Ovary (tissue), 9 donors: ENCODE results near the gene NOS1. TPM values are rescaled to one million over a fixed set of nuclear protein-coding genes. Genes with fewer than 3 reads are reported as not detected.

Experiments used
- DNase-seq, 5 donors: peaks; one replicate each; pipeline ENCODE4 v3.0.0-alpha.2; 2019 to 2020
- H3K27ac ChIP-seq, 2 donors: fragments of 200-600 bp; one replicate each; pipeline versions ENCODE4 v1.5.1 to v1.8.0; 2019 to 2022
- H3K27me3 ChIP-seq: fragments of 200-600 bp; one replicate; pipeline ENCODE4 v1.8.0; 2022
- H3K36me3 ChIP-seq: fragments of 200-600 bp; sonication (generic); one replicate; pipeline ENCODE4 v1.5.1; 2019
- H3K4me1 ChIP-seq: one replicate; pipeline ENCODE4 v1.8.1; 2013; ENCODE audit warnings: mild to moderate bottlenecking, moderate library complexity; ENCODE audit not compliant: insufficient read depth
- H3K4me3 ChIP-seq: fragments of 200-600 bp; sonication (generic); one replicate; pipeline ENCODE4 v1.5.1; 2017
- H3K9me3 ChIP-seq, 2 donors: fragments of 200-600 bp in 1 of 2; sonication (generic) in 1 of 2; one replicate each; pipeline versions ENCODE4 v1.5.1 to v1.8.1; 2013 to 2019; ENCODE audit warnings: mild to moderate bottlenecking in 1 of 2, moderate library complexity in 1 of 2
- CTCF ChIP-seq, 3 donors: fragments of 450-650 bp in 2 of 3; fragments of 200-600 bp in 1 of 3; IDR thresholded peaks; one replicate each; pipeline versions ENCODE4 v1.5.1 to v1.8.0; 2016 to 2022; ENCODE audit warnings: antibody characterized with exemption in 3 of 3, mild to moderate bottlenecking in 1 of 3
- EP300 ChIP-seq: sonication (generic); formaldehyde crosslinking; IDR thresholded peaks from one replicate; pipeline ENCODE4 v1.6.1; 2017; ENCODE audit warnings: antibody characterized with exemption
- POLR2A ChIP-seq: fragments of 450-650 bp; IDR thresholded peaks from one replicate; pipeline ENCODE4 v1.6.1; 2017; ENCODE audit warnings: antibody characterized with exemption, mild to moderate bottlenecking, moderate library complexity
- WGBS, 3 donors: extraction: QIAGEN DNeasy Blood & Tissue Kit in 1 of 3; methylation state at CpG; one replicate each; pipeline versions ENCODE4 v1.1.5 to v1.1.7; 2013 to 2017; 5-methylcytosine and 5-hydroxymethylcytosine counted together
- intact Hi-C, 4 donors: fragments of 100-400 bp; cut with DNase I; formaldehyde crosslinking; loops; one replicate each; pipeline versions ENCODE4 v1.11.0 to v1.15.1; 2022 to 2023
- polyA plus RNA-seq, 2 donors: library from polyadenylated mRNA; stranded (reverse); fragments of 200-250 nt in 1 of 2; fragments of 350-450 nt in 1 of 2; fragmentation: Illumina TruSeq in 1 of 2; extraction: RNeasy Lipid Tissue Mini Kit (QIAGEN cat#74804) in 1 of 2; gene quantifications; one replicate each; pipeline ENCODE4 v1.2.3, GENCODE V29; 2013 to 2014
- total RNA-seq, 7 donors: library from RNA; depleted of rRNA in 2 of 7; stranded (reverse); fragments of >200 nt in 2 of 7; fragmentation: NEBNext Ultra II Directional in 3 of 7; extraction: Animal tissue kit (Norgen Biotek cat#: 25700) in 3 of 7; gene quantifications; one replicate each; pipeline versions ENCODE4 v1.1.0 to v1.2.4, GENCODE V29; 2016 to 2023
- donor health status: DM: no; HTN: no; CAD: no; lungs with moderate emphysema.
- donor health status: DM: no; HTN: no; CAD: no.
- donor health status: Bipolar disorder and iron deficiency.
- donor health status: DM: yes; HTN: yes; CAD: no.
- donor health status: DM: no; HTN: no; CAD: no.
- donor health status: DM: yes; HTN: yes; CAD: no.

The NOS1 gene
- total and polyA plus RNA-seq, 9 donors, result 0.05 to 0.48 (median 0.22) TPM

- no peaks in the 10 kb centered on the region for H3K27me3 ChIP-seq
- no peak overlapping the region for H3K4me3 ChIP-seq
- no peaks in the 10 kb centered on the region for H3K36me3 ChIP-seq
- WGBS, 3 donors, result 62 to 71% (median 69%) methylated on average over 5 of the region's 5 CpGs
- no peak for DNase-seq
- no peaks in the 10 kb centered on the region for H3K9me3 ChIP-seq
- no peak for TF ChIP-seq POLR2A
- TF ChIP-seq CTCF (IDR thresholded peaks at IDR 0.05), result no peak
- TF ChIP-seq EP300, result no peak
- no peaks in the 10 kb centered on the region for H3K4me1 ChIP-seq
- H3K27ac ChIP-seq, result no peak overlapping the region
- intact Hi-C loops, result loop anchor here in 1 of 4 donors (5.0 kb wide), 1 partner anchor 616 kb away; no protein-coding TSS in a partner anchor
Observed at GRCh38 chr12:117216686-117217085, 144.7 kb downstream of the NOS1 start.

- Histone ChIP-seq H3K4me1 (no peaks in the 10 kb centered on the region), H3K4me3 (no peak overlapping the region), H3K27ac (no peak overlapping the region), H3K36me3 (no peaks in the 10 kb centered on the region), H3K9me3 (no peaks in the 10 kb centered on the region), H3K27me3 (no peaks in the 10 kb centered on the region)
- DNase-seq, result no peak
- TF ChIP-seq EP300, result no peak
- no peak for TF ChIP-seq POLR2A
- TF ChIP-seq CTCF (IDR thresholded peaks at IDR 0.05), result no peak
- 69 to 81% (median 75%) methylated on average over 10 of the region's 10 CpGs for WGBS, 3 donors
- intact Hi-C loops, result loop anchor here (5.0 kb wide), 2 partner anchors 618 to 623 kb away; no protein-coding TSS in a partner anchor
Observed at GRCh38 chr12:117214797-117215196, 146.6 kb downstream of the NOS1 start.

- no peak for DNase-seq
- H3K9me3 ChIP-seq, result no peaks in the 10 kb centered on the region
- TF ChIP-seq POLR2A, result no peak
- no peak for TF ChIP-seq EP300
- TF ChIP-seq CTCF (IDR thresholded peaks at IDR 0.05), result no peak
- no peak overlapping the region for H3K27ac ChIP-seq
- no peaks in the 10 kb centered on the region for H3K36me3 ChIP-seq
- WGBS, 3 donors, result 17 to 27% (median 20%) methylated on average over 2 of the region's 2 CpGs
- H3K4me3 ChIP-seq, result no peak overlapping the region
- no peaks in the 10 kb centered on the region for H3K4me1 ChIP-seq
- intact Hi-C loops, result loop anchor here in 3 of 4 donors (5.0 kb wide), 1 partner anchor 624 kb away; no protein-coding TSS in a partner anchor
- no peaks in the 10 kb centered on the region for H3K27me3 ChIP-seq
Observed at GRCh38 chr12:117213295-117213808, 148.1 kb downstream of the NOS1 start.

- 13 to 15% (median 13%) methylated on average over 7 of the region's 7 CpGs for whole genome bisulfite sequencing, 3 donors
Observed at GRCh38 chr12:117212563-117213190, 148.7 kb downstream of the NOS1 start.

More at GRCh38 chr12:117212563-117213190, 148.7 kb downstream of the NOS1 start:
- TF ChIP-seq POLR2A, result no peak
- TF ChIP-seq CTCF (IDR thresholded peaks at IDR 0.05), result peak; percentile 67 to 76 (median 71)
- intact Hi-C loops, result loop anchor here in 3 of 4 donors (5.0 kb wide), 1 partner anchor 625 kb away; no protein-coding TSS in a partner anchor
- Histone ChIP-seq H3K4me1 (no peaks in the 10 kb centered on the region), H3K36me3 (no peaks in the 10 kb centered on the region), H3K27me3 (no peaks in the 10 kb centered on the region), H3K27ac (no peak overlapping the region), H3K9me3 (no peaks in the 10 kb centered on the region), H3K4me3 (no peak overlapping the region)
- peak; percentile 70 to 84 (median 81) for DNase-seq
